GM12872 (cell line): ENCODE data around the gene MAP3K1.

Experiments used
- CTCF ChIP-seq: IDR thresholded peaks from 3 replicates; pipeline ENCODE4 v1.5.1; 2011; ENCODE audit warnings: low read depth, mild to moderate bottlenecking, low read length, moderate library complexity; ENCODE audit not compliant: insufficient read depth

The MAP3K1 gene

DNA sequence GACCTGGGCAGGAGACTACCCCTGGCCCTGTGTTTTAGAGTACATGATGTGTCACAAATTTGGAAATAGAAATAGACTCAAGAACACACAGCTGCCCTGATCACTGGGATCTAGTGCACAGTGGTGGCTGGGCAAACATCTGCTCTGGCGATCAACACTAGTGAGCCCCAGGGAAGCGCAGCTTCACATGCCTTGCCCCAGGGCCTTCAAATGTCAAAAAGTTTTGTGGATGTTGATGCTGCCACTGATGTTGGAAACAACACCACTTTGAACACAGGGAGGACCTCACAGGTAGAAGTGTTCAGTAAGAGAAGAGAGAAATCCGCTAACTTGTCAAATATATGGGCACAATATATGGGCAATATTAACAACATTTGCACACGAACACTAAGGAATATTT lies 7.1 kb upstream of the MAP3K1 start:
- TF ChIP-seq CTCF: no peak

- TF ChIP-seq CTCF: no peak
These were observed 4.5 kb upstream of the MAP3K1 start for GRCh38 chr5:56810826-56811225.

DNA sequence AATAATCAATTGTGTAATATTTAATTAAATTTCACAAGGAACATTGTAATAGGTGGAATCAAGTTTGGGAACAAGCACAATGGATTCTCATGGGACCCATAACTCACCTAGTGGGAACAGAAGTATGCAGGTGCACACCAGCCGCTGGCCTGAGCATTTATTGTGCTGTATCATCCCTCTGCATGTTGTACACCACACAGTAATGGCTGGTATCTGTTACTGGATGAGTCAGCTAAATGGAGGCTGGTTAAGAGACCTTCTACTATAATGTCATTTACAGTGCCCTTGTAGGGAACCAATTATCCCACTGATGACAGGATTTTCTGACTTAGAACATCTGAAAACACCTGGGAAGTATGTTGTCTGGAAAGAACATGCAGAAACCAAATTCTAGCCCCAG lies 3.2 kb upstream of the MAP3K1 start:
- no peak for TF ChIP-seq CTCF

DNA sequence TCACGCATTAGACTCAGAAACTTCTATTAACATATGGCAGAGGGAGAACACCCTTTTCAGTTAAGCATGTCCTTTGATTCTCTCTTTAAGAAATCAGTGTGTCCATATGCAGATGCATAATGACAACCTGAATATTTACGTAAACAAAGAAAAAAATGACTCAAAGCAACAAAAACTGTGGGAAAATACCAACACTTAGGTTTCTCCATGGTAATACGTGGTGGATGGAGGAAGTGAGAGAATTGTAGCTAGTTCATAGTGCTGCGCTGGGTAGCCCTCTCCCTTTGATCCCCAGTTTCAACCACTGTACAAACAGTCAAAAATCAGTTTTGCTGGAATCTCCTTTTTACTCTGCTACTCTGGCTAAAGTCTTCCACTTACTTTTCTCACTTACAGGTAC lies 2.0 kb upstream of the MAP3K1 start:
- no peak for TF ChIP-seq CTCF

GRCh38 chr5:56814361-56814962 lies 887 bp upstream of the MAP3K1 start:
- no peak for TF ChIP-seq CTCF

DNA sequence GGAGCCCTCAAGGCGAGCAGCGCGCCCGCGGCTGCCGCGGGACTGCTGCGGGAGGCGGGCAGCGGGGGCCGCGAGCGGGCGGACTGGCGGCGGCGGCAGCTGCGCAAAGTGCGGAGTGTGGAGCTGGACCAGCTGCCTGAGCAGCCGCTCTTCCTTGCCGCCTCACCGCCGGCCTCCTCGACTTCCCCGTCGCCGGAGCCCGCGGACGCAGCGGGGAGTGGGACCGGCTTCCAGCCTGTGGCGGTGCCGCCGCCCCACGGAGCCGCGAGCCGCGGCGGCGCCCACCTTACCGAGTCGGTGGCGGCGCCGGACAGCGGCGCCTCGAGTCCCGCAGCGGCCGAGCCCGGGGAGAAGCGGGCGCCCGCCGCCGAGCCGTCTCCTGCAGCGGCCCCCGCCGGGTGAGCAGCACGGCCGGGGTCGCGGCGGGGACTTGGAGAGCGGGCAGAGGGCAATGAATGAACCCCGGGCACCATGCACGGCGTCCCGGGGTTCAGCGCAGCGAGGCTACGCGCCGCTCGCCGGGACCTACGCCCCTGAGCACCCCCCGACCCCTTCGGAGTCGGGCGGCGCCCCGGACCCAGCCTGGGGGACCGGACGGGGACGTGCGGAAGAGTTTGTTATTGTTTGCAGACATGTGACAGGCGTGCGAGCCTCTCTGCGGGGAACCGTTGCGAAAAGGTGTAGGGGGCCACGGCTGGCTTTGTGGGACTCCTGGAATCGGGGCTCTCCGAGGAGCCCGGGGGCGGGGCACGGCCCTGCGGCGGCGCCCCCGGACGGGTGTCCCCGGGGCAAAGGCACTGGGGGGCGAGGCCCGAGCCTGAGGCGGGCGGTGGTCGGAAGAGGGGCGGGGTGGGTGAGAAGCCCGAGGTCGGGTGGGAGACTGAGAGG lies 553 bp downstream of the MAP3K1 start:
- TF ChIP-seq CTCF: no peak

- no peak for TF ChIP-seq CTCF
These were observed 1.3 kb downstream of the MAP3K1 start for GRCh38 chr5:56816546-56817081.
